K562 treated with DMSO at 1 percent for 24 hours (cell line): ENCODE results near the gene SUMO3. TPM values are rescaled to one million over a fixed set of nuclear protein-coding genes. Genes with fewer than 3 reads are reported as not detected.

Experiments used
- total RNA-seq: library from RNA; unstranded; fragments of 300-600 nt; gene quantifications from 2 replicates; pipeline ENCODE4 v1.2.3, GENCODE V29; 2022; ENCODE audit warnings: low read depth; ENCODE audit not compliant: insufficient read depth

SUMO3 gene
- 76.7 and 81.9 TPM in 2 replicates for total RNA-seq

DNA sequence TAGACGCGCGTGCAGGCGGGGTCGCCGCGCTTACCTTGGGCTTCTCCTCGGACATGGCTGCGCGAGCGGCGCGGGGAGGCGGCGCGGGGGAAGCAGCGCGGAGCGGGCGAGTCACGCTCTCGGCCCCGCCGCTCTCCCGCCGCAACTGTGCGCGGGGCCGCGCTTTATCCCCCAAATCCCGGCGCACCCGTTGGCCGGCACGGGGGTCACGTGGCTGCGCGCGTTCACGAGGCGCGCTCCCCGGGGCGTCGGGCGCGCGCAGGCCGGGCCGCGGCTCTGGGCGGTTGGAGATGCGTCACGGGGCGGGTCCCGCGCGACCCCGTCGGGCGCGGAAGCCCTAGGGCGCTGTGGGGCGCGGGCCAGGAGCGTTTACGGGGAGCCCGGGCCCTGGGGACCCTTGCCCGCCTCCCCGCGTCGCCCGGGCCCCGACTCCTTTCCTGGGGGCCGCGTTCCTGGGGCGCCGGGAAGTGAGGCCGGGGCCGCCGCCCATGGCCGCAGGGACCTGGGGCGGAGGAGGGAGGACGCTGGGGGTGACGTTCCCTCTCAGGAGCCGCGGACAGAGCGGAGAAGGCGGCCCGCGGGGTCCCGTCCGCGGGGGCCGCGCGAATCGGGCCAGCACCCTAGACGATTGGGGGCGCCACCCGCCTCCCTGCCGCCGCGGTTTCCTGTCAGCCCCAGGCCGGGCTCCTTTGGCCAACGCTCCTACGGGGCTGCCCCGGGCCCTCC lies at the start of gene SUMO3:
Gene SUMO3 (minus strand): TSS at position 149 of the 726 bp plus-strand sequence. CDS start 94 bp downstream, at position 55.

DNA sequence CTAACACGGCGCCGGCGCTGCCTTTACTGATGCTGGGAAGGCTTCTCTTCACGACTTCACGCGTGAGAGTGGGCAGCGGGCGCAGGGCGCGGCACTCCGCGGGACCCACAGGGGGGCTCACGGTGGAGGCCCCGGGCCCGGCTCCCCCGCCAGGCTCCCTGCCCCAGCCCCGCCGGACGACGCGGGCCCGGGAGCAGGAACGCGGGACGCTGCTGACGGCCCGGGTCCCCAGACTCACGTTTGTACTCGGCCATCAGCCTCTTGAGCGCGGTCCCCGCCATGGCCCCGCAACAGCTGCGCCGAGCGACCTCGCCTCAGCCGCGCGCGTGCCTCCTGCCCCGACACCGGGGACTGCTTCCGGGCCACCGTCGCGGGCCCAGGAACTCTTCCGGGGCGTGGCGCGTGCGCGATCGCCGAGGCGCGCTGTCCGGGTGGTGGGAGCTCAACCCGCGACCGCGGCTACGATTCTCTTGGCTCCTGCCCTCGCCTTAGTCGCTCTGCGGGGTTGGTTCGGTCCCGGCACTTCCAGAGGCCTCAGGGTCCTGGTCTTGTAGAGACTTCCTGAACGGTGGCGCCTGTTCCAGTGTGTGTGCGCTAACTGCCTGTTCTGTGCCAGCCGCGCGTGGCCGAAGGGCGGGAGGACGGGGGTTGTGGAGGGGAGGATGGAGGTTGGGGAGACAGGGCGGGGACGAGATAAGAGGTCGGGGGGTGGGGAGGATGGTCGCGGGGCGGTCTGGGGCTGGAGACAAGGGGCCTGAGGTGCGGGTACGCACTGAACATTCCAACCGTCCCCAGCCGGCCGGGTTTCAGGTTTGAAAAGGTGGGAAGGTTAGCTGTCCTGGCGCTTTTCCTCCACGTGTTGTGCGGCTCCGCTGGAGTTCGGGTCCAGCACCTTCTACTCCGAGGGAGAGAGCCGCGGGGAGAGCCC lies 16.1 kb downstream of the SUMO3 start, which contains the start of gene UBE2G2:
Gene UBE2G2 (minus strand): TSS at position 353 of the 928 bp plus-strand sequence. CDS start 72 bp downstream, at position 281.

Other genes with a start within 250 kb of the SUMO3 start
- gene KRTAP10-4, start 244.3 kb downstream of the SUMO3 start, total RNA-seq, result not detected in 2 replicates
- not detected in 2 replicates for gene KRTAP10-5, start 237.5 kb downstream of the SUMO3 start, total RNA-seq
- gene KRTAP10-6, start 225.6 kb downstream of the SUMO3 start, total RNA-seq, result not detected in 2 replicates
- not detected in 2 replicates for gene KRTAP10-7, start 217.5 kb downstream of the SUMO3 start, total RNA-seq
- gene KRTAP10-8, start 206.0 kb downstream of the SUMO3 start, total RNA-seq, result not detected in 2 replicates
- gene KRTAP10-9, start 191.0 kb downstream of the SUMO3 start, total RNA-seq, result not detected in 2 replicates
- not detected in 2 replicates for gene KRTAP10-10, start 180.7 kb downstream of the SUMO3 start, total RNA-seq
- gene KRTAP10-11, start 171.6 kb downstream of the SUMO3 start, total RNA-seq, result not detected in 2 replicates
- not detected in 2 replicates for gene KRTAP12-4, start 163.4 kb downstream of the SUMO3 start, total RNA-seq
- not detected in 2 replicates for gene KRTAP12-3, start 160.1 kb downstream of the SUMO3 start, total RNA-seq
- not detected in 2 replicates for gene KRTAP12-2, start 151.1 kb downstream of the SUMO3 start, total RNA-seq
- gene KRTAP12-1, start 135.9 kb downstream of the SUMO3 start, total RNA-seq, result not detected in 2 replicates
- gene KRTAP10-12, start 120.9 kb downstream of the SUMO3 start, total RNA-seq, result not detected in 2 replicates
- 0.08 TPM in 1 of 2 replicates, not detected in the other for gene TSPEAR, start 106.5 kb downstream of the SUMO3 start, total RNA-seq
- gene UBE2G2, start 16.2 kb downstream of the SUMO3 start, total RNA-seq, result 67.6 and 76.4 TPM in 2 replicates
- 157 and 170 TPM in 2 replicates for gene PTTG1IP, start 55.6 kb upstream of the SUMO3 start, total RNA-seq
- gene ITGB2, start 102.8 kb upstream of the SUMO3 start, total RNA-seq, result 1.3 TPM in 2 replicates
- 43.8 and 49.2 TPM in 2 replicates for gene SLX9, start 122.0 kb upstream of the SUMO3 start, total RNA-seq